CD4-positive, alpha-beta T cell treated with Interleukin-1 beta for 1 hour (primary cell): ENCODE data around the gene HS6ST2.
"Not testable (repeated sequence)": the region's sequence is repeated elsewhere in the genome, so short reads cannot be mapped to it uniquely, and the experiment has no call there.

ENCODE experiments used
- DNase-seq, 2 donors: peaks; one replicate each; pipeline ENCODE4 v3.0.0-alpha.2; 2020 to 2022

Gene HS6ST2

DNA sequence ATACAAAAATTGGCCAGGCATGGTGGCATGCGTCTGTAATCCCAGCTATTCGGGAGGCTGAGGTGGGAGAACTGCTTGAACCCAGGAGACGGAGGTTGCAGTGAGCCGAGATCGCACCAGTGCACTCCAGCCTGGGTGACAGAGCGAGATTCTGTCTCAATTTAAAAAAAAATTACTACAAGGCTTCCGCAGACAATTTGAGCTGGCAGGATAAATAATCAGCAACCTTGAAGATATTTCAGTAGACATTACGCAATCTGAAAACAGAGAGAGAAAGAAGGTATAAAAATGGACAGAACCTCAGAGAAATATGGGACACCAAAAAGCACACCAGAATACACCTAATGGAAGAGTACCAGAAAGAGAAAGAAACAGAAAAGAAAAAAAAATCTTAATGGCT is 25.3 kb downstream of the HS6ST2 start:
- no peak for DNase-seq

DNA sequence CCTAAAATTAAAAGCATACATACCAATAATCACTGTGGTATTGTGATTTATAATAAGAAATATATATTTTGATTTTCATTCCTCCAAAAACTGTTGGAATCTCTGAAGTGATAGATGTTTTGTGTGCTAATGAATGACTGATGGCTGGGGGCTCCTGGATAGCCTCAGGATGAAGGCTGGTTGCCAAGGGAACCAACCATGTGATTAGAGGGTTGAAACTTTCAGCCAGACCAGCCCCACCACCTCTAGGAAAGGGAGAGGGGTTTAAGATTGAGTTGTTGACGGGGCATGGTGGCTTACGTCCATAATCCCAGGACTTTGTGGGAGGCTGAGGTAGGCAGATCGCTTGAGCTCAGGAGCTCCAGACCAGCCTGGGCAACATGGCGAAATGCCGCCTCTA is 34.0 kb downstream of the HS6ST2 start:
- DNase-seq: no peak

DNA sequence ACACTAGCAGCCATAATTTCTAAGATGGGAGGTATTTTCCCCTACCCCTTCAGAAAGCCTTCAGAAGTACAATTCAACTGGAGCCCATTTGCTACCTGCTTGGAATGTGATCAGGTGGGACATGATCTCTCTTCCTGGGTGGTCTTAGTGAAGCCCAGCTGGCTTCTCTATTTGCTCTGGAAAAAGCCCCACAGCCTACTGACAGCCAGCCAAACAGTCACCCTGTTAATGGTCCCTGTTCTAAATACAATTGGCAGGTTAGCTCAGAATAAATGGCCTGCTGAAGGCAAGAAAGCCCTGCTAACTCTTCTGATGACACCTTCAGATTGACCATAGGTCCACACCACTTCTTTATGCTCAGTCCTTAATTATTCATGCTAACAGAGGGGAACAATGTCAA is 39.9 kb downstream of the HS6ST2 start:
- DNase-seq: no peak

DNA sequence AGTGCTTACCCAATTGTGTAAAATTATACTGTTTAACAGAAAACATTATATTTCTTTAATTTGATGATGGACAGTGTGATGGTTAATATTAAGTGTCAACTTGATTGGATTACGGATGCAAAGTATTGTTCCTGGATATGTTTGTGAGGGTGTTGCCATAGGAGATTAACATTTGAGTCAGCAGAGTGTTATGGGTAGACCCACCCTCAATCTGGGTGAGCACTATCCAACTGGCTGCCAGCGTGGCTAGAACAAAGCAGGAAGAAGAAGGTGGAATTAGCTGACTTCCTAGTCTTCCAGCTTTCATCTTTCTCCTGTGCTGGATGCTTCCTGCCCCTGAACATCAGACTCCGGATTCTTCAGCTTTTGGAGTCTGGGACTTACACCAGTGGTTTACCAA is 42.1 kb downstream of the HS6ST2 start:
- no peak for DNase-seq

GRCh38 chrX:132909643-132910042 is 48.8 kb downstream of the HS6ST2 start:
- DNase-seq: no peak

GRCh38 chrX:132908891-132909290 is 49.5 kb downstream of the HS6ST2 start:
- no peak for DNase-seq

DNA sequence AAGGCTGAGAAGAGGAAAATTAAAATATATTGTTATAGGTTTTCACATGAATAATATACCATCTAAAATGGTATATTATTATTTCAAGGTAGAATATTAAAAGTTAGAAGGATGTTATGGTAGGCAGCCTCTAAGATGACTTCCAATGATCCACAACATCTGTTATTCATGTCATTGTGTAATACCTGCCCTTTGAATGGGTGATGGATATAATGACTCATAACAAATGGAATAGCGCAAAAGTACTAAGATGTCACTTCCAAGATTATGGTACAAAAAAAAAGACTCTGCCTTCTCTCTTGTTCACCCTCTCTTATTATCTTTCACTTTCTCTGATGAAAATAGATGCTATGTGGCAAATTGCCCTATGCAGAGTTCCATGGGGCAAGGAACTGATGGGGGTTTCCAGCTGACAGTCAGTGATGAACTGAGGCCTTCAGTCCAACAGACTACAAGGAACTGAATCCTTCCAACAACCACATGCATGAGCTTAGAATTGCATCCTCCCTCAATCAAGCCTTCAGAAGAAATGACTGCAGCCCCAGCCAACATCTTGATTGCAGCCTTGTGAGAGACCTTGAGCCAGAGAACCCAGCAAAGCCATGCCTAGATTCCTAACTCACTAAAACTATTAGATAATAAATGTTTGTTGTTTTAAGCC is 57.7 kb downstream of the HS6ST2 start:
- DNase-seq: no peak

DNA sequence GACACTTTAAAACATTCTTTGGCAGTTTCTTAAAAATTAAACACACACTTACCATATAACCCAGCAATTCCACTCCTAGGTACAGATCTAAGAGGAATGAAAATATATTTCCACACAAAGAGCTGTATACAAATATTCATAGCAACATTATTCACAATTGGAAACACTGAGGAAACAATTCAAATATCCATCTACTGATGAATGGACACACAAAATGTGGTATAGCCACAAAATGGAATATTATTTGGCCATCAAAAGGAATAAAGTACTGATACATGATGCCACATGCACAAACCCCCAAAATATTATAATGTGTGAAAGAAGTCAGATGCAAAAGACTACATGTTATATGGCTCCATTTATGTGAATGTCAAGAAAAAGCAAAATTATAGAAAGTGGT is 70.9 kb downstream of the HS6ST2 start:
- DNase-seq: no peak

- no peak for DNase-seq
Observed at GRCh38 chrX:132883358-132883915, 75.0 kb downstream of the HS6ST2 start.

DNA sequence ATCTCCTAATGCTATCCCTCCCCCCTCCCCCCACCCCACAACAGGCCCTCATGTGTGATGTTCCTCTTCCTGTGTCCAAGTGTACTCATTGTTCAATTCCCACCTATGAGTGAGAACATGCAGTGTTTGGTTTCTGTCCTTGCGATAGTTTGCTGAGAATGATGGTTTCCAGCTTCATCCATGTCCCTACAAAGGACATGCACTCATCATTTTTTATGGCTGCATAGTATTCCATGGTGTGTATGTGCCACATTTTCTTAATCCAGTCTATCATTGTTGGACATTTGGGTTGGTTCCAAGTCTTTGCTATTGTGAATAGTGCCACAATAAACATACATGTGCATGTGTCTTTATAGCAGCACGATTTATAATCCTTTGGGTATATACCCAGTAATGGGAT is 77.7 kb downstream of the HS6ST2 start:
- DNase-seq: not testable (repeated sequence)

GRCh38 chrX:132877954-132878536 is 80.4 kb downstream of the HS6ST2 start:
- DNase-seq: no peak

DNA sequence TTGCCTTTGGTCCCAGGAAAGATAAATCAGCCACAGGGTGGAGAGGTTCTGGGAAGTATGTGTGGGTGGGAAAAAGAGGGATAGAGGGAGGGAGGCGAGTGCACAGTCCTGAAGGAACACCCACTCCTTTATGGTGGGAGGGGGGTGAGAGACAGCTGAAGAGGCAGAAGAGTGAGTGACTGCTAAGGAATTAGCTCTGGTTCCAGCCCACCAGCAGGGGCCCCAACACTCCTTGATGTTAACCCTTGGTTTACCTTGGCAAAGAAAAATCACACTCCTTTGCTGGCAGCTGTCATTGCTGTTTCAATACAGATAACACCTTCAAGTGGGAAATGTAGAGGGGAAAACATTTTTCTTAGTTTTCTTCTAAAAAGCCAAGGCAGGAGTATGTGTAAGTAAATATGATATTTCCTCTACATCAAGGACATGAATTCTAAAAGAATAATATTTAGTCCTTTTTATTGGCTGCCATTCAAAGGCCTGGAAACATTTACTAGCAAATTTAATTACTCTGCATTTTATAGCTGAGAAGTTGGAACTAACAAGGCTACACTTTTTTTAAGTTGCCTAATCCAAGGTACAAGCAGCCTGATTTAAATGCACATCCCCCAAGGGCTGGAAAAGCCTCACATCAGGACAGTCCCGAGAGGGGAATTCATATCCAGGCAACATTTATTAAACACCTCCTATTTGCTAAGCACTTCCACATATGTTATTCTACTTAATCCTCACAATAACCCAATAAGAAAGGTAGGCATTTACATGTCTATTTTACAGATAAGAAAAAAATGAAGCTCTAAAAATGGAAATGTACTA is 81.7 kb downstream of the HS6ST2 start:
- DNase-seq: no peak

GRCh38 chrX:132875650-132876522 is 82.5 kb downstream of the HS6ST2 start:
- DNase-seq: no peak

GRCh38 chrX:132862562-132862961 is 95.9 kb downstream of the HS6ST2 start:
- DNase-seq: no peak

DNA sequence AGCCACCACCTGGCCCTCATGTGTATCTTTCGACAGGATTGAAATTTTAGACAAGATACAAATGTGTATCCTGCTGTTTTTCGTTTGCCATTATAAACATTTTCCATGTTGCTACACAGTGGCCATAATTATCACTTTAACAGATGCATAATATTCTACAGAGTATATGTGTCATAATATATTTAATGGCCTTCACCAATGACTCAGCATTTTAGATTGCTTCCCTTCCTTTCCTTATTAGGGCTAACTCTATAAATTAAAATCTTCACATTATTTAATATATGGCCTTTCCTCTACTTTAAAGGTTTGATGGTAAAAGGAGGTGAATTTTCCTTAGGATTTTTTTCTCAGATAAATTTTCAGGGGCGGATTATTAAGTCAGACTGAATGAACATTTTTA is 97.4 kb downstream of the HS6ST2 start:
- DNase-seq: no peak

- DNase-seq: no peak
Observed at GRCh38 chrX:132860200-132860599, 98.2 kb downstream of the HS6ST2 start.

- no peak for DNase-seq
Observed at GRCh38 chrX:132858018-132858417, 100.4 kb downstream of the HS6ST2 start.

DNA sequence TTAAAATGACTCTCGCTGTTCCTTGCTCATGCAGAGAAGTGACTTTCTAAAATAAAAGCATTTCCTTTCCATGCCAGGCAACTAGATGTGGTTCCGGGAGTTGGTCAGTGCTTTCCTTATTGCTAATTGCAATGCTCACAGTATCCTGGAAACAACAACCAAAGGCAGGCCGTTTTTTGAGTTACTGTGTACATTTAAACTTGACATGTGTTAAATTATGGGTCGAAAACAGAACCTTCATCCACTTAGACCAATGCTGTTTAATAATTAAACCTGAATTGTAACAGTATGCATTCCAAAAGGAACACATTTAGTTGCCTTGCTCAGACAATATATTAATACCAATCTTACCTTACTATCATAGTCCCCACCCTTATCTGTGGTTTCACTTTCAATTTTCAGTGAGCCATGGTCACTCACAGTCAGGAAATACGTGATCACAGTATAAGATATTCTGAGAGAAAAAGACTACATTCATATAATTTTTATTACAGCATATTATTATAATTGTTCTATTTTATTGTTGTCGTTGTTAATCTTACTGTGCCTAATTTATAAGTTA is 102.6 kb downstream of the HS6ST2 start:
- no peak for DNase-seq

DNA sequence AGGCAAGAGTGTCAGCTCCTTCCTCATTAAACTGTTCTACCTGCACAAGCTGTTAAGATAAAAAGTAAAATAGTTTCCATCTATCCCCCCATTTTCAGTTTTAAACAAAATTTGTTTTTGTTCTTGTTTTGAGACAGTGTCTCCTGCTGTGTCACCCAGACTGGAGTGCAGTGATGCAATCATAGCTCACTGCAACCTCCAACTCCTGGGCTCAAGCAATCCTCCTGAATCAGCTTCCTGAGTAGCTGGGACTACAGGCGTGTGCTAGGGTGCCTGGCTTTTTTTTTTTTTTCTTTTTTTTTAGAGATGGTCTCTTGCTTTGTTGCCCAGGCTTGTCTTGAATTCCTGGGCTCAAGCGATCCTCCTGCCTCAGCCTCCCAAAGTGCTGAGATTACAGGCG is 105.4 kb downstream of the HS6ST2 start:
- DNase-seq: no peak

DNA sequence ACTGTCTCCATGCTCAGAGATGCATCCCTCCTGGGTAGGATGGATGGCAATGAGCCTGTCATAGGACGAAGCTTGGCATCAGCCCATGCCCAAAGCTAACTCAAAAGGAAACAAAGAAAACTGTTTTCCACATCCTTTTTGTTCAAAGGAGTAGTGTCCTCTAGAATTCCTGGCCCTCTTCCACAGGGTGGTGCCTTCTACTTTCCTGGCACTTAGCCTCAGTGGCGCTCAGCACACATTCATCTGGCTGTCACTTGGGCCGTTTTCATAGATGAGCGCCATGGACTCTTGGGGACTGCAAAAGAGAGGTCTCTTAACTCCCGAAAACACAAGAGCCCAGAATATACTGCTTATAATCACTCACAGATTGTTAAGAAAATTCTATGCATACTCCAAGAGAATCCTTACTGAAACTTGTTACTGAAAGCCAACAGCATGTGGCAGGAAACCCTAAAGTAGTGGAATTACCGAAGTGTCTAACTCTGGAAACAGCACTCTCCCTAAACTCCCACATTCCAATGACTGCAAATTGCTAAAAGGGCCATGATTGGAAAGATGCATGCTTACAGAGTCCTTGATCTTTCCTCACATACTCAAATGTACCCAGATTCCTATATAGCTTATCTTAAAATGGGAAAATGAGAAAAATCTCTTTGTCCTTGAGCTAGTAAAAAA is 110.0 kb downstream of the HS6ST2 start:
- DNase-seq: no peak

- DNase-seq: no peak
Observed at GRCh38 chrX:132843363-132843762, 115.1 kb downstream of the HS6ST2 start.
